GM23248 (cell line): Measurements from ENCODE around the gene DDC. TPM values are rescaled to one million over a fixed set of nuclear protein-coding genes. Genes with fewer than 3 reads are reported as not detected.

ENCODE experiments used
- DNase-seq: peaks from one replicate; pipeline ENCODE4 v3.0.0-alpha.2; 2015
- H2AFZ ChIP-seq: fragments of 200-600 bp; sonication (generic); 2 replicates; pipeline ENCODE4 v1.6.1; 2016; ENCODE audit warnings: antibody characterized with exemption
- H3F3A ChIP-seq: fragments of 200-600 bp; sonication (generic); 2 replicates; pipeline ENCODE4 v1.6.1; 2016; ENCODE audit warnings: mild to moderate bottlenecking, antibody characterized with exemption, mixed run types; ENCODE audit not compliant: insufficient read depth
- H3K27ac ChIP-seq: fragments of 200-600 bp; sonication (generic); 2 replicates; pipeline ENCODE4 v1.5.1; 2016; ENCODE audit warnings: mild to moderate bottlenecking
- H3K27me3 ChIP-seq: fragments of 200-600 bp; sonication (generic); replicated peaks from 2 replicates; pipeline ENCODE4 v1.6.1; 2016; ENCODE audit warnings: mild to moderate bottlenecking; ENCODE audit not compliant: insufficient read depth
- H3K36me3 ChIP-seq: fragments of 200-600 bp; sonication (generic); 2 replicates; pipeline ENCODE4 v1.6.1; 2016; ENCODE audit warnings: low read depth, mild to moderate bottlenecking
- H3K4me1 ChIP-seq: fragments of 200-600 bp; sonication (generic); 2 replicates; pipeline ENCODE4 v1.6.1; 2016; ENCODE audit warnings: mild to moderate bottlenecking; ENCODE audit not compliant: insufficient read depth
- H3K4me2 ChIP-seq: fragments of 200-600 bp; sonication (generic); one replicate; pipeline ENCODE4 v1.6.1; 2016; ENCODE audit warnings: mild to moderate bottlenecking; ENCODE audit not compliant: unreplicated experiment
- H3K4me3 ChIP-seq: fragments of 200-600 bp; sonication (generic); 2 replicates; pipeline ENCODE4 v1.5.1; 2016; ENCODE audit warnings: mild to moderate bottlenecking
- H3K79me2 ChIP-seq: fragments of 200-600 bp; sonication (generic); 2 replicates; pipeline ENCODE4 v1.6.1; 2016; ENCODE audit warnings: mild to moderate bottlenecking; ENCODE audit not compliant: insufficient read depth
- H3K9ac ChIP-seq: fragments of 200-600 bp; sonication (generic); 2 replicates; pipeline ENCODE4 v1.6.1; 2016; ENCODE audit warnings: mild to moderate bottlenecking
- H3K9me2 ChIP-seq: fragments of 200-600 bp; sonication (generic); 2 replicates; pipeline ENCODE4 v1.6.1; 2016; ENCODE audit warnings: mixed run types, mild to moderate bottlenecking, moderate library complexity; ENCODE audit not compliant: insufficient read depth
- H3K9me3 ChIP-seq: fragments of 200-600 bp; sonication (generic); one replicate; pipeline ENCODE4 v1.6.1; 2017; ENCODE audit warnings: low read depth
- H4K20me1 ChIP-seq: fragments of 200-600 bp; sonication (generic); 2 replicates; pipeline ENCODE4 v1.6.0; 2016; ENCODE audit not compliant: insufficient read depth
- EZH2 ChIP-seq: fragments of 200-600 bp; sonication (generic); IDR thresholded peaks from 2 replicates; pipeline ENCODE4 v1.6.1; 2018; ENCODE audit warnings: antibody characterized with exemption, mild to moderate bottlenecking; ENCODE audit not compliant: insufficient read depth, poor library complexity, severe bottlenecking
- EZH2phosphoT487 ChIP-seq: fragments of 200-600 bp; sonication (generic); IDR thresholded peaks from 2 replicates; pipeline ENCODE4 v1.6.1; 2018; ENCODE audit warnings: antibody characterized with exemption, moderate library complexity, mild to moderate bottlenecking, low read depth; ENCODE audit not compliant: insufficient read depth
- WGBS, 2 experiments: methylation state at CpG; one replicate each; pipeline ENCODE4 v1.1.6; 2015 to 2017; ENCODE audit warnings: low lambda C conversion rate in 2 of 2, low coverage in 1 of 2; ENCODE audit errors: missing lambda C conversion rate in 2 of 2; 5-methylcytosine and 5-hydroxymethylcytosine counted together
- in situ Hi-C: fragments of 300-500 bp; cut with MboI; formaldehyde crosslinking; loops from 2 replicates; pipeline ENCODE4 v1.15.0; 2020
- polyA plus RNA-seq: library from polyadenylated mRNA; unstranded; fragments of >200 nt; fragmentation: Nextera tagmentation; extraction: Ambion mirVana; gene quantifications from 2 replicates; pipeline ENCODE4 v1.2.1, GENCODE V29; 2016
- total RNA-seq: library from RNA; depleted of rRNA; stranded (reverse); fragments of >200 nt; shearing (Covaris generic); gene quantifications from 2 replicates; pipeline ENCODE4 v1.2.3, GENCODE V29; 2014

Gene DDC
- total and polyA plus RNA-seq, 2 experiments from 2014 or later: not detected

DNA sequence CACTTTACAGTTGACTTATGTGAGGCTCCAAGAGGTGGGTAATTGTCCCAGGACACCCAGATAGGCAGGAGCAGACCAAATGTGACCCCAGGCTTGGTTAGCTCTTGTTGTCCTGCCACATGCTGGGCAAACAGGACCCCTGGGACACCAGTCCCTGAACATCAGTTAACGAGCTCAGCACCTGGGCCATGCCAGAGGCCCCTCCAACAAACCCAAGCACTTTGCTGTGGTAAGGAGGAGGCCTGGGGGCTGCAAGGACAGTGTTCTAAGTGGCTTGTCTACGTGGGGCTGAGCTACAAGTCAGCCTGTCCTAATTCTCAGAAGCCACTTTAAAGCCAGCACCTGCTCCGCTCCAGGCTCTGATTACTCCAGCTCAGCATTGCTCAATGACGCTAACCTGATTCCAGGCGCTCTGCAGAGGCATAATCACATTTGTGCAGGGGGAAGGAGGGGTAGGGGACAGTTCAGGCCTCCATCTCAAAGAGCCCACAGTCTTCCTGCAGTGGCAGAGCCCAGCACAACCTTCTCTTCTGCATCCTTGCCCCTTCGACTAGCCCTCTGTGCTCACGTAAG is 57.2 kb downstream of the DDC start:
- H3K4me1 ChIP-seq: peaks cover 8% of the 10 kb centered on the region
- in situ Hi-C loops: no loop called here
- H3K4me2 ChIP-seq: no peak overlapping the region
- no peak for DNase-seq
- no peaks in the 10 kb centered on the region for H3K79me2 ChIP-seq
- no peaks in the 10 kb centered on the region for H4K20me1 ChIP-seq
- H3K36me3 ChIP-seq: no peaks in the 10 kb centered on the region
- TF ChIP-seq EZH2: no peak
- no peak for TF ChIP-seq EZH2phosphoT487
- H3K9me2 ChIP-seq: no peaks in the 10 kb centered on the region
- no peaks in the 10 kb centered on the region for H3K27me3 ChIP-seq
- H3F3A ChIP-seq: peaks cover 3% of the 10 kb centered on the region; the same call in 1 of the 2 replicates
- no peak overlapping the region for H2AFZ ChIP-seq
- H3K27ac ChIP-seq: no peak overlapping the region
- H3K4me3 ChIP-seq: no peak overlapping the region
- 83% methylated on average over 7 of the region's 7 CpGs for WGBS, 2 experiments
- H3K9me3 ChIP-seq: no peaks in the 10 kb centered on the region
- H3K9ac ChIP-seq: no peak overlapping the region

DNA sequence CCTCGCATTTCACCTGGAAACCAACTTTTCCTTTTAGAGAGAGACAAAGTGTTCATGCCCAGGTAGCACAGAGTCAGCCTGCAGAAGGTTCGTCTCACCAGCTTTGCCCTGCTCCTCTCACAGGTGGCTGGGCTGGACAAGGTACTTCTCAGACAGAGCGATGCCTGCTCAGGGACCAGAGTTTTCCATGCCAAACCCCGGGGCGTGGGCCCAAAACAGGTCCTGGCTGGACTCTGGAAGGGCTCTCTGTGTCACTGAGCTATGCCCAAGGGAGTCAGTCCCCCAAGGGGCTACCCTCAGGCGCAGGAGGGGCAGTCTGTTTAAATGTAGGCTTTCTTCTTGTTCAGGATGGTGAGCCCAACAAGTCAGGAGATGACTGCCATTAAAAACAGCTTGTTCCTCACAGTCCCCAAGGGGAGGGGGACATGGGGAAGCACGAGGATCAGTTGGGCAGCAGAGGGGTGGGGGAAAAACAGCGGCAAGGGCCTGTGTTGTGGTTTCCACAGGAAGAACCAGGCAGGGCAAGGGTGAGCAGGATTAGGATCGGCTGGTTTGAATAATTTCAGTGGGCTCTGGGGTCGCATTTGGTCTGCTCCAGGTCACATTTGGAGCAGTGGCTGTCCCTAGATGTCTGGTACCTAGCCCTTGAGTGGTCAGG is 59.5 kb downstream of the DDC start:
- no peaks in the 10 kb centered on the region for H3K79me2 ChIP-seq
- H3K9me3 ChIP-seq: no peaks in the 10 kb centered on the region
- H3K4me3 ChIP-seq: no peak overlapping the region
- H2AFZ ChIP-seq: no peak overlapping the region
- H3F3A ChIP-seq: peaks cover 10% of the 10 kb centered on the region
- H3K4me2 ChIP-seq: no peak overlapping the region
- no peak for TF ChIP-seq EZH2
- no peak for TF ChIP-seq EZH2phosphoT487
- no peak for DNase-seq
- 74 to 76% methylated on average over 9 to 10 of the region's 10 CpGs for WGBS, 2 experiments
- no peak overlapping the region for H3K27ac ChIP-seq
- H3K27me3 ChIP-seq: no peaks in the 10 kb centered on the region
- H3K36me3 ChIP-seq: no peaks in the 10 kb centered on the region
- H3K9ac ChIP-seq: no peak overlapping the region
- no peaks in the 10 kb centered on the region for H3K9me2 ChIP-seq
- in situ Hi-C loops: no loop called here
- peaks cover 20% of the 10 kb centered on the region for H3K4me1 ChIP-seq
- no peaks in the 10 kb centered on the region for H4K20me1 ChIP-seq

DNA sequence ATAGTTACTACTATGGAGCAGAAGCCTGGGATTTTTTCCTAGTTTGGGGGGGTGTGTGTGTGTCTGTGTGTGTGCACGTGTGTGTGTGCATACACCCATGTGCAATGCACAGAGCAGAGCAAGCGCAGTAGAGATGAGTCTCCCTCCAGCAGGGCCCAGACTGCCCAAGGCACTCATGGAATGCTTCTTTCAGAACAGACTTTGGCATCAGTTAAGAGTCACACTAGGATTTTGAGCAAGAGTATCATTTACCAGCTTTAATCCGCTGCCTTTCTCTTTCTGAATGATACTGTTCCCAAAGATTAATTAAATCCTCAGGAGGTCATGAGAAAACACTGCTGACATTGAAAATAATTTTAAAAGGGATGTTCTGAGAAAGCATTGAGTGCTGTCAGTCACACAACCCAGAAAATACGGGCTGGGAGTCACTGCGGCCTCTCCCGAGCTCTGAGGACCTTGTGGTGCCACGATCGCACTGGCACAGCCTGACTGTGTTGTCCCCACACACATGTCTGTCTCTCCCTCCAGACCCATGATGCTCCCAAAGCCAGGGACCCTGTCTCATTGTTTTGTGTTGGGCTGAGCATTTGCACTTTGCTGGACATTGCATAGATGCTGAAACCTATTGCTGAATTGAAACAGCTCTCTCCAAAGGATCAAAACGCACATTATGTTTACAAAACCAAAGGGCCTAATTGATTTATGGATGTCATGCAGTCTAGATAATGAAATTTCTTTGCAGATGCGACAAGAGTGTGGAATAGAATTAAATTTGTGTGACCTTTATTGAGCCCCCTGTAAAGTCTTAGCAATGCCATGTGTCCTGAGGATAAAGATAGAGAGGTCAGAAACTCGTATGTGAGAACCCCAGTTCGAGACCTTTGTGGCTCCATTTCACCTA is 60.3 kb downstream of the DDC start:
- Histone ChIP-seq H3F3A (peaks cover 10% of the 10 kb centered on the region), H3K4me1 (peaks cover 19% of the 10 kb centered on the region), H3K4me2 (no peak overlapping the region), H2AFZ (no peak overlapping the region), H3K9me3 (no peaks in the 10 kb centered on the region), H3K4me3 (no peak overlapping the region), H3K27me3 (no peaks in the 10 kb centered on the region), H3K36me3 (no peaks in the 10 kb centered on the region), H3K9me2 (no peaks in the 10 kb centered on the region), H3K79me2 (no peaks in the 10 kb centered on the region), H3K9ac (no peak overlapping the region), H4K20me1 (no peaks in the 10 kb centered on the region), H3K27ac (no peak overlapping the region)
- TF ChIP-seq EZH2: no peak
- no peak for TF ChIP-seq EZH2phosphoT487
- in situ Hi-C loops: no loop called here
- DNase-seq: peak; percentile 47
- 66 to 77% methylated on average over 12 of the region's 12 CpGs for WGBS, 2 experiments

DNA sequence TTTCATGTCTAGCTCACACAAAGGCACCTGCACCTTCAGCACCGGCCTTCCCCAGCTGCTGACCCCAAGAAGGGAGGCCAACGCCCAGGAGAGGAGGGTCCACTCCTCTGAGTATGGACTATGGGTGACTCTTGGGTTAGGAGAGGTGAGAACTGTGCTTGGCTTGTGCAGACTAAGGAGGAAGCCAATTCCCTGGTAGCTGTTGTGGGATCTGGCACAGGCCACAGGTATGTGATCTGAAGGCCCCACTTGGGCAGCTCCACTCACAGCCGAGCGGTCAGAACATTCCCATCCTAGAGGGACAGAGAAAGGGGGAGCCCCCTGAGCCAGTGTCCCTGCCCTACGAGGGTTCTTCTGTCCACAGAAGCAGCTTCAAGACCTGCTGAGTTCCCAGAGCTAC is 62.3 kb downstream of the DDC start:
- H3F3A ChIP-seq: peaks cover 13% of the 10 kb centered on the region
- no peaks in the 10 kb centered on the region for H3K79me2 ChIP-seq
- peak overlapping the region; percentile 20 for H3K4me2 ChIP-seq
- H3K27me3 ChIP-seq: no peaks in the 10 kb centered on the region
- TF ChIP-seq EZH2 (no peak), EZH2phosphoT487 (no peak)
- H3K27ac ChIP-seq: no peak overlapping the region
- H3K36me3 ChIP-seq: no peaks in the 10 kb centered on the region
- peaks cover 13% of the 10 kb centered on the region for H3K4me1 ChIP-seq
- no peak overlapping the region for H3K4me3 ChIP-seq
- no peak overlapping the region for H3K9ac ChIP-seq
- no peak for DNase-seq
- in situ Hi-C loops: no loop called here
- WGBS, 2 experiments: 42 to 46% methylated on average over 5 of the region's 5 CpGs
- no peaks in the 10 kb centered on the region for H3K9me2 ChIP-seq
- H2AFZ ChIP-seq: no peak overlapping the region
- H4K20me1 ChIP-seq: no peaks in the 10 kb centered on the region
- no peaks in the 10 kb centered on the region for H3K9me3 ChIP-seq
